KOPT-K1 (cell line): ENCODE data around the gene HOXC13.

Source experiments
- H3K27ac ChIP-seq: fragments of 200-600 bp; sonication (generic); 2 replicates; pipeline ENCODE4 v1.5.1; 2016; ENCODE audit warnings: antibody characterized with exemption, mild to moderate bottlenecking, low read depth, low read length; ENCODE audit not compliant: poor library complexity, severe bottlenecking
- H3K36me3 ChIP-seq: fragments of 200-600 bp; sonication (generic); 2 replicates; pipeline ENCODE4 v1.5.1; 2017; ENCODE audit warnings: antibody characterized with exemption, mild to moderate bottlenecking, low read length, moderate library complexity; ENCODE audit not compliant: insufficient read depth
- H3K9me3 ChIP-seq: fragments of 200-600 bp; sonication (generic); 2 replicates; pipeline ENCODE4 v1.5.1; 2017; ENCODE audit warnings: antibody characterized with exemption, low read length, mild to moderate bottlenecking; ENCODE audit not compliant: insufficient read depth, poor library complexity, severe bottlenecking

The HOXC13 gene

DNA sequence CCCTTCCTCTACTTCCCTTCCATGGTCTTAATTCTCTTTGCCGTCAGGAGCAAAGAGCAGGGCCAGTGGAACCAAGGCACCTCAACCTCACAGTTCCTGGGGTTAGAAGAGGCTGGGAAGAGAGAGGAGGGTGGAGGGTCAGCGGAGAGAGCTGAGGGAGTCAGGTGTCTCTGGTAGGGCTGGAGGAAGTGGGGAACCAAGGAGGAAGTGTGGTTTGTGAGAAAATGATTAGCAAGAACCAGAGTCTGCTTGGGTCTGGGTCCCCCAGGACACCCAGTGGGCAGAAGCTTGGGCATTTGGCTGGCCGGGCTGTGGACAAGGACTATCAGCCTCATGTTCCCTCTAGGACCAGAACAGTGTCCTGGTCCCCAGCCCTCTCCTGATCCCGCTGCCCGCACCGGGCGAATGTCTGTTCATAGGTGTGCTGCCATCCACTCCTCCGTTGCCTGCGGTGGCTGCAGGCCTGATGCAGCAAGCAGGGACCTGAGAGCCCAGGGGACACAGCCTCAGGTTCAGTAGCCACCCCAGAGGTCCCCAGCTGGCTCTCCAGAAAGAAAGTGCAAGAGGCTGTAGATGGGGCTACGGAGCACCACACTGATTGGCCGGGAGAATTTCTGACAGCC, 18.4 kb downstream of the HOXC13 start:
- H3K36me3 ChIP-seq = no peaks in the 10 kb centered on the region
- no peaks in the 10 kb centered on the region for H3K9me3 ChIP-seq
- no peak overlapping the region for H3K27ac ChIP-seq

DNA sequence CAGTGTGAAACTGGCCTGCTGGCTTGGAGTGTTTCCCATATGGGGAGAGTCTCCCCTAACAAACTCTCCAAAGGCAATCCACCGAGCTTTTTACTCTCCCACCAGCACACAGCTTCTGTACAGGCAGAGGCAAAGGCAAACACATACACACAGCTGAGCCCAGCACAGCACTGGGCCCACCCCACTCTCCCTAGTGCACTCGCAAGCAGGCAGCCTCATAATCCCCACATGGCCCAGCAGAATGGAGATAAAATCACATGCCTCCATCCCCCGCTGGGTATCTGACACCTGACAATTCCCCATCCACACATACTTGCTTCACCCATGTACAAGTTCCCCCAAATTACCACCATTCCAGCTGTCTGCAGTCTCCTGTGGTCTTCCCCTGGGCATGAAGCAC, 19.5 kb downstream of the HOXC13 start:
- Histone ChIP-seq H3K36me3 (no peaks in the 10 kb centered on the region), H3K9me3 (no peaks in the 10 kb centered on the region), H3K27ac (no peak overlapping the region)

DNA sequence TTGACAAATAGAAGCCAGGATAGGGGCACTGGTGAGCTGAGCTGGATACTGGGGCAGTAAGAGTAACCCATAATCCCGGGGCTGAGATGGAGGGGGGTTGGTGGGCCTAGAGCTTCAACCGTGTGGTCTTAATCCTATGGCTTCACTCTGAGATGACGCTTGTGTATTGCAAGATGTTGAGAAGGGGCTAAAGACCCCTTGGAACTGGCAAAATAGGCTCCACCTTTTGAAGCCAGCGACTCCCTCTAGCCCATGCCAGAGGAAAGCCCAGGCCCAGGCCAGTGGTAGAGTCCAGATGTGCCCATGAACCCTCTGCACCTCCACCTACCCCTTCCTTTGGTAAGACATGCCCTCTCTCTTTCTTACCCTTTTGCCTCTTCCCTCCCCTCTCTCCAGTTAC, 20.7 kb downstream of the HOXC13 start:
- H3K36me3 ChIP-seq = no peaks in the 10 kb centered on the region

DNA sequence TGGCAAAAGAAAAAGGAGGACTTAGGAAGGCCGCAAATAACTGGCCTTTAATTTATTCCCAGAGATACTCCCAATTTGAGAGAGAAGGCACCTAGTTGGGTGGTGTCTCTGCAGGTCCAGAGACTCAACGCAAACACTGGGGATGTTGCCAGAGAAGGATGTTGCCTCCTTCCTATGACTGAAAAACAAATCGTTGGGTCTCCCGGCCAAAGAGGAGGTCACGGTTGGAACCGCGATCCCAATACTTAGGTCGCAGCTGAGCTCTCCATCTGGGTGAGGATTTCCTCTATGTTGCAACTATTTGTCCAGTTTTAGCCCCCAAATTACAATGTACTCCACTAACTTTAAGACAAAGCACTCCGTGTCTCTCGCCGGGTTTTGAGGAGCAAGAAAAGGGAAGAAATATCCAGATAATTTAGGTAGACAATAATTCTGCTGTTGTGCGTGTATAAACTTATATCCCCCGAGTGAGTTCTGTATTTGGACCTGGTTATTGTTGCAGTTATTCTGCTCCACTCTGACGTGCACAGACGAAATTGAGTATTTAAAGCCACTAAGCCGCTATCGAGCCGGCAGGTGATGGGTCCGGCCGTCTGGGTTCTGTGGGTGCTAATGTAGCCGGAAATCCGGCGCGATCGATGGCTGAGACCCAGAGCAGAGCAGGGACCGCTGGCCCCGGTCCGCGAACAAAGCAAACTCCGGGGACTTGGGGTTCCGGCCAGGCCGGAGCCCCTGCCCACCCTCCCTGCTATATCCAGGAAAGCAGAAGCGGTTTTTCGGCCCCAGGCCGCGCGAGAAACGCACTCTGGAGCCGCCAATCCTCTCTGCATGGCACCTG, 21.8 kb downstream of the HOXC13 start:
- no peaks in the 10 kb centered on the region for H3K9me3 ChIP-seq
- no peak overlapping the region for H3K27ac ChIP-seq
- H3K36me3 ChIP-seq = no peaks in the 10 kb centered on the region

More for the DNA sequence above, 20.7 kb downstream of the HOXC13 start:
- H3K9me3 ChIP-seq = no peaks in the 10 kb centered on the region
- H3K27ac ChIP-seq = no peak overlapping the region

DNA sequence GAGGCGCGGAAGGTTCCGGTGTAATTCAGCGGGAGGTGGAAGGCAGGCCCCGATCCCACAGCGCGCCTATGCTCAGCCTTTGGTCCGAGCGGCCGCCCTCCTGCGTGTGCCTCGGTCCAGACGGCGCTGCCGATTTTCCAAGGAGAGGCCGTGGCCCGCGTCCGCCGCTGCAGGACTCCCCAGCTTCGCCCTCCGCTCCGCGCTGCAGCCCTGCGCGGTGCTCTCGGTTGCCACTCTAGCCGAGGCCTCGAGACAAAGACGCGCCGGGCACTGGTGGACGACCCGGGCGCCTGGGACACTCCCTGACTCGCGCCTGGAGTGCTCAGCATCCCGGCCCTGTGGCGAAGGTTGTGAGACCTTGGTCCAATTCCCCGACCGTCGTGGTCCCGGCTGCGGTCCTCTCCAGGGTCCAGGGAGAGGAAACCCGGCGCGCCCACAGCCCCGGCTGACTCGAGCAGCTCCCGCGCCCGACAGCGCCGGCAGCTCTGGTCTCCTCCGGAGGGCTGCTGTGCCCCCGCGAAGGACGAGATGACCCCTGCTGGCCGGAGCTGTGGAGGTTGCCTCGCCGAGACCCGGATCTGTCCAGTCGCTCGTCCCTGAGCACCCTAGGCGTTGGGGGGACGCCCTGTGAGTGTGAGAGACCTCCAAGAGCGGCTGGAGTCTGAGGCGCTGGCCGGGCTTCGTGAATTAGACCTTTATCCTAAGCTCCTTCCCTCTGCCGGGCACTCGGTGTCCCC, 22.6 kb downstream of the HOXC13 start:
- Histone ChIP-seq H3K27ac (no peak overlapping the region), H3K9me3 (no peaks in the 10 kb centered on the region), H3K36me3 (no peaks in the 10 kb centered on the region)

DNA sequence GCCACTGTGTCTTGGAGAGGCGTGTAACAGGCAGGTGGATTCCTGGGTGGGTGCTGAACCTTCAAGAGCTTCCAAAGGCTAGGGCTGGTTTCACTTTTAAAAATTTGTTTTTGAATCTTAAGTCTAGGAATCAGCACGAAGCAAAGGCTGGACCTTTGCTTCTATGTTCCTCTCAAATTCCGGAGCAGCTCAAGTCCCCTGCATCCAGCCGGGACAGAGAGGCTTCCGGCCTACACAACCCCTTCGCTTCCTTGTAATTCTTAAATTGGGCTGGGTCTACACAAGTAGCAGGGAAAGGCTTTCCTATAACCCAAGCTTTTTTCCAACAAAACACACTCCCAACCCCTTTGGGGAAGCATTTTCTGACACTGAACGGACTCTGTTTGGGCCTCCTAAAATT, 24.4 kb downstream of the HOXC13 start:
- Histone ChIP-seq H3K9me3 (no peaks in the 10 kb centered on the region), H3K36me3 (no peaks in the 10 kb centered on the region), H3K27ac (no peak overlapping the region)

DNA sequence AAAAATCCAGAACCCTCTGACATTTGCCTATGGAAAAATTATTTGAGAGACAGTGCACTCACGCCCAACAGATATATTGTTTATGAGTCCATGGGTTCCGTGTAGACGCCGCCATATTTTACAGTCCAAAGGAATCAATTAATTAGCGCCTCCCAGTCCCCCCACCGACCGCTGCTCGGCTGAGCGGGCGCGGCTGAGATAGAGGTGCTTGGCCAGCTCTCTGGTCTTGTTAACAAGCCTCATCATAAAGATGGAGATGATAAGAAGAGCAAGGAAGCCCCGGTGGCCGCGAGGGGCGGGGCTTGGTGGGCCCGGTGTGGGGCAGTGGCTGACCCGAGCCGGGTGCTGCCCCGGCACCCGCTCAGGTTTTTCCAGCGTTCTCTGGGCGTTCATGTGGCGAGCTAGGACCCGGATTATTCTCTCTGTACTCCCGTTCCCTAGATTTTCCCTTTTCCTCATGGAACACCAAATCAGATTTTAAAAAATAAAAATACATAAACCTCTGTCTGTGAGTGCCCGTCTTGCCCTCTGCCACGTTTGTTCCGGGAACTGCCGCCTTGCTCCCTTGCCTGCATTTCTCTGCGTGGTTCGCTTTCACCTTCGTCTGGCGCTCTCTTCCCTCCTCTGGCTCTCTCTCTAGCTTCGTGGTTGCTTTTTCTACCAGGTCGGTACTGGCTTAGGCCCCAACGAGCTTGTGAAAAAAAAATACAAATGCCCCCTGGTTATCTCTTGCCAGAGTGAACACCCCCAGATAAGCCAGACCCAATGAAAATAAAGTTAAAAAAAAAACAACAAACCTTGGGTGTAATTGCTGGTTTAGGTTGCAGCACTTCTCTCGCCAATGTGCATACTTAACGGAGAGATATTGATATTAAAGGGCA, 25.0 kb downstream of the HOXC13 start:
- Histone ChIP-seq H3K27ac (no peak overlapping the region), H3K9me3 (no peaks in the 10 kb centered on the region), H3K36me3 (no peaks in the 10 kb centered on the region)

DNA sequence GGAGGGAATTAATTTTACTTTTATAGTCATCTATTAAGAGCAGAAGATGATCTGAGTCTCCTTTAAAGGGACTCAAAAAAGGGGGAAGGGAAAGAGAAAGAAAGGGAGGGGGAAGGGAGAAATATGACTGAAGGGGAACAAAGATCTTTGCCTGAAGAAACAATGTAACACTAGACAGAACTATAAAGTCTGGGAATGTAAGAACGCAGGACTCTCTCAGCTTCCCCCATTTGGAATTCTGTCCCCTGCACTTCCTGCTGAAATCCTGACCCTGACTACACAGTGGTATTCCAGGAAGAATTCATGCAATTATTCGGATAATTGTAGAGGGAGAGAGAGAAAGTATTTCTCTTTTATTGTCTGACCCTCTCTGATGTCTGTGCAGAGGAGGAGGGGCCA, 25.7 kb downstream of the HOXC13 start:
- Histone ChIP-seq H3K36me3 (no peaks in the 10 kb centered on the region), H3K27ac (no peak overlapping the region), H3K9me3 (no peaks in the 10 kb centered on the region)

DNA sequence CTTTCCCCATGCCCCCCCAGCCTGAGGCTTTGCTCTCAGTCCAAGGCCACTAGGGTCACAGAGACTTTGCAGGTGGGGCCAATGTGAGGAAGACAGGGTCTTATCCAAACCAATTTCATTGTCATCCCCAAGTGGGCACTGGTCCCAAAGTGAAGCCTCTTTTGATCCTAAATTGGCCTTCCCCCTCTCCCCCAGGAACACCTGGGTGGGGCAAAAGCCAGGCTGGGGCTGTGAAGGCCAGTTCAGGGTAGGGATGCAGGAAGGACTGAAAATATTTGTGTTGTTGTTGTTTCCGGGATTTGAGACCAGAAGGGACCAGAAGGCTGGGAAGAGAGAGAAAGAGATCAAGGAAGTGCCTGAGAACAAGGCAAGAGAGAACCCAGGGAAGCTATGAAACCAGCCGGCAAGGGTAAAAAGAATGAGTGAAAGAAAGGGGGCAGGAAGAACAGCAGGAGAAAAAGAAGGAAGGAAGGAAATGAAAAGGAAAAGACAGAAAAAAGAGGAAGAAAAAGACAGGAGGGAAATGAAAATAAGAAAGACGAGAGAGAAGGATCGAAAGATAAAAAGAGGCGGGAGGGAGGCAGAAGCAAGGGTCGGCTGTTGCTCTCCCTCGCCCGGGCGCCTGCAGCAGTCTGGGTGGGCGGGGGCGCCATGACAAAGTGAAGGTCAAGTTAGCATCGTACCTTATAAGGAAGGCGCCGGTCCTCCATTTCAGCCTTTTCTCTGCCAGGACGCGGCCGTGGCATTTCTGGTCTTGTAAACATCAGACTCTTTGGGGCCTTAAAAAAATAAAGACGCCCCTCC, 26.9 kb downstream of the HOXC13 start:
- H3K9me3 ChIP-seq = no peaks in the 10 kb centered on the region
- H3K27ac ChIP-seq = no peak overlapping the region
- H3K36me3 ChIP-seq = no peaks in the 10 kb centered on the region

DNA sequence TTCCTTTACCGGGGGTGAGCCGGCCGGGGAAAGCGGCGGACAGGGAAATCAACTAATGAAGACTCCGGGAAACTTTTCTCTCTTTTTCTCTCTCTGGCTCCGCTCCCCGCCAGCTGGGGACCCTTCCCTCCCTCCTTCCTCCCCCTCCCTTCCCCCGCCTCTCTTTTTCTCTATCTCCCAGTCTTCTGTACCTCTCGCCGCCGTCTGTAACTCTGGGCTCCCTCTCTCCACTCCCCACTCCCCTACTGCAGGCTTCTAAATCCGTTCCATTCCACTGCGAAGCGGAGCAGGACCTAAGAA, 27.4 kb downstream of the HOXC13 start:
- no peaks in the 10 kb centered on the region for H3K9me3 ChIP-seq
- no peak overlapping the region for H3K27ac ChIP-seq
- H3K36me3 ChIP-seq = no peaks in the 10 kb centered on the region

DNA sequence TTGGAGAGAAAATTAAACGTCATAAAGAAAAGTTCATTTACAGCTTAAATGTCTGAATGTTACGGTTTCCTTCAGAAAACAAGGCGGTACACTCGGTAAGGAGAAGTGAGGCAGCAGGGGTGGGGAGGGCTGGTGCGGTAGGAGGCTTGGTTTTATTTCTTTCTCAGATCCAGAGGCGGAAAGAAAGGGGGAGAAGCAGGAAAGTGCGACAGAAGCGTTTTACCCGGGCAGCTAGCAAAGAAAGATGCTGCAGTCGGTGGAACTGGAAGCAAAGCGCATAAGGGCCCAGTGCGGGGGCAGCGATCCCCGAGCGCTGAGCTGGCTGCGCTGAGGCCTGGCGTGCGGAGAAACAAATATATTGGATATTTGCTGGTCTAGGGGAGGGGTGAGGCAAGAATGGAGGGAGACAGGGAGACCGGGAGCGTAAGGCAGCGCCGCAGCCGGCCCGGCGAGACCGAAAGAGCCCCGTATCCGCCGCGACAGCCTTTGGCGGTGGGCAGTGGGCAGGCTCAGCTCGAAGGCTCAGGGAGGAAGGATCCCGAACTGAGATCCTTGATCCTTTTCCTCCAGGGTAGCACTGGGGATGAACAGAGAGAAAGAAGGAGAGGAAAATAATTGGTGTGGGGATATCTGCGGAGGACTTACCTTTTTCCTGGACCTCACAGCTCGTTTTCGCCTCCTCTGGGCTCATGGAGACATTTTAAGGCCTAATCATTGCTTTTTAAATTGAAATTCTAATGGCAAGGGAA, 27.9 kb downstream of the HOXC13 start:
- Histone ChIP-seq H3K36me3 (no peaks in the 10 kb centered on the region), H3K9me3 (no peaks in the 10 kb centered on the region), H3K27ac (no peak overlapping the region)

DNA sequence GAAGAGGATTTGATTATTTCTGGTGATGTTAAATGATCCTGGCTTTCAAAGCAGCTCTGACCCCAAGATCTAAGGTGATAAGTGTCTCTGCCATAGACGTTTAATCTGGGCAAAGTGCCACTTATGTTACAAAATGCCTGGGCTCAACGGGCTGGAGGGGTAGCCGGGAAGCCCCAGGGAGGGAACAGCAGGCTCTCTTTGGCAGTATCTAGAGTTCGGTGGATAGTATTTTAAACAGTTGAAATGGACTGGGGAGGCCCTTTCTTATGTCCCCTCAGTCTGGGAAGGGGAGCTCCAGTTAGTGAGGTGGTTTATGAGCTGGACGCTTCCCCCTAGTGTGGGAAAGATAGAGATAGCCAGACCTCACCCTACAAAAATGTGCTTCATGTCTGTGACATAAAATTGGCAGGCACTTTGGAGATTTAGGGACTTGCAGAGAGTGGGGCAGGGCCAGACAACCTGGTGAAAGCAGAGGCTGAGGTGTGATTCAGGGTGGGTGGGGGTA, 28.8 kb downstream of the HOXC13 start:
- Histone ChIP-seq H3K36me3 (no peaks in the 10 kb centered on the region), H3K27ac (no peak overlapping the region), H3K9me3 (no peaks in the 10 kb centered on the region)

DNA sequence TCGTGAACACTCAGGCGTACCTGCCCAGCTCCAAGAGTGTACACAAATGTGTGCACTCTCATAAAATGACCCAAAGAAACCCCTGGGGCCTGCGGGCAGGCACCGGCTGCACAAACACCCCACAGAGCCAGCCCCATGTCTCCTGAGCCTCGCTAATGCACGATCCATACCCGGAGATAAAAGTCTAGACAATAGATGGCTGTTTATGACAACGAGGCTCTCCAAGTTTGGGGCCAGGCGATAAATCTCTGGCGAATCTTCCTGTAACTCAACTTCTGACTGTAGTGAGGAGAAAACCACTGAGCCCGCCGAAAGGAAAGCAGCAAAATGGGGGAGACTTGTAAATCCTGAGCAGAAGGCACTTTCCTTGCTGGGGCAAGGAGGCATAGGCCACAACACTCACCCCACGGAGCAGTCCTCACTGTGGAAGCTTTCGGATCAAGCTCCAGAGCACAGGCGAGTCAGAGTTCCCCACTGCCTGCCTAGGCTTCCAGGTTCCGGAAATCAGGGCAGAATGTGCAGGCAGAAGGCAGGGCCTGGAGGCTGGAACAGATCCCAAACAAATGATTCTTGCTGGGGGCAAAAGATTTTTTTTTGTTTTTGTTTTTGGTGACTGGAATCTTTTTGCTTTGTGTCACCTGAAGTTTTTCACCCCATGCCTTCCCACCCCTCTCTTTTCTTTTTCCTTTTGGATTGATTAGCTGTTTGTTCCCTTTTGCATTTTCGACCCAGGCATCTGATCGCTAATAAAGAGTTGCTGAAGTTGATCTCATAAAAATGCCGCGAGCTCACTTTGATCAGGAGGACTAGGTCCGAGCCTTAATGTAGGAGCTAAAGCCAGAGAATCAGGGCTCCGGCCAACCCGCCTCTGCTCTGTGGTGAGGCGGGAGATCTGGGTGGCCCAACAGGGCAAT, 29.8 kb downstream of the HOXC13 start:
- no peaks in the 10 kb centered on the region for H3K36me3 ChIP-seq
- no peaks in the 10 kb centered on the region for H3K9me3 ChIP-seq
- no peak overlapping the region for H3K27ac ChIP-seq
